GM18507 (cell line): ENCODE results near the gene ADGRF1.

Experiments
- DNase-seq: peaks from one replicate; pipeline ENCODE4 v3.0.0; 2011; ENCODE audit warnings: low read depth; ENCODE audit not compliant: insufficient read length; ENCODE audit errors: extremely low spot score
- FAIRE-seq: peaks from 2 replicates; lab custom pipeline; 2011; peaks lifted over from hg19 to GRCh38; lab: Jason Lieb, UNC

The ADGRF1 gene

GRCh38 chr6:46953921-46954320, 88.2 kb downstream of the ADGRF1 start:
- FAIRE-seq = no peak
- no peak for DNase-seq

GRCh38 chr6:46949632-46950280, 92.4 kb downstream of the ADGRF1 start:
- DNase-seq = no peak
- no peak for FAIRE-seq

GRCh38 chr6:46948699-46949098, 93.4 kb downstream of the ADGRF1 start:
- DNase-seq (no peak), FAIRE-seq (no peak)
